H1 (cell line): ENCODE data around the gene KLHL40.

Experiments
- CEBPB ChIP-seq: IDR thresholded peaks from 2 replicates; pipeline ENCODE4 v1.6.1; 2012; ENCODE audit warnings: low read depth, low read length
- CTCF ChIP-seq, 3 experiments: IDR thresholded peaks; 1 replicate in 2 of 3; 2 replicates in 1 of 3; pipeline versions ENCODE4 v1.5.1 to v1.6.1; 2011; ENCODE audit warnings: low read length in 3 of 3, mild to moderate bottlenecking in 3 of 3, inconsistent platforms in 2 of 3, low read depth in 1 of 3, moderate library complexity in 1 of 3; ENCODE audit not compliant: insufficient read depth in 1 of 3; ENCODE audit errors: control extremely low read depth in 1 of 3
- GABPA ChIP-seq: IDR thresholded peaks from 2 replicates; pipeline ENCODE4 v1.6.1; 2011; ENCODE audit warnings: mild to moderate bottlenecking, low read length, moderate library complexity, borderline replicate concordance; ENCODE audit not compliant: insufficient read depth
- HDAC2 ChIP-seq, 2 experiments: fragments of 300-600 bp in 1 of 2; sonication (generic) in 1 of 2; IDR thresholded peaks; 2 replicates each; pipeline ENCODE4 v1.6.1; 2011 to 2012; ENCODE audit warnings: low read depth in 2 of 2, low read length in 2 of 2, mild to moderate bottlenecking in 2 of 2, moderate library complexity in 2 of 2, borderline replicate concordance in 1 of 2, inconsistent platforms in 1 of 2
- JUND ChIP-seq: IDR thresholded peaks from 2 replicates; pipeline ENCODE4 v1.6.1; 2011; ENCODE audit warnings: mild to moderate bottlenecking, improper control_type of control experiment, low read length
- KDM1A ChIP-seq: fragments of 200-600, 300-600 bp; sonication (generic); IDR thresholded peaks from 2 replicates; pipeline ENCODE4 v1.7.1; 2016; ENCODE audit warnings: mild to moderate bottlenecking, low read length, borderline replicate concordance
- MAX ChIP-seq: IDR thresholded peaks from 2 replicates; pipeline ENCODE4 v1.6.1; 2012; ENCODE audit warnings: inconsistent platforms
- POLR2A ChIP-seq, 2 experiments: IDR thresholded peaks; 1 replicate in 1 of 2; 2 replicates in 1 of 2; pipeline ENCODE4 v1.6.1; 2011; ENCODE audit warnings: low read depth in 2 of 2, low read length in 2 of 2, mild to moderate bottlenecking in 2 of 2; ENCODE audit errors: control extremely low read depth in 1 of 2
- SUZ12 ChIP-seq: fragments of 200-600 bp; sonication (generic); IDR thresholded peaks from 2 replicates; pipeline ENCODE4 v1.6.1; 2012; ENCODE audit warnings: mild to moderate bottlenecking, inconsistent platforms, low read length, moderate library complexity, mixed read lengths

- TF ChIP-seq CTCF (IDR thresholded peaks at IDR 0.05; ENCODE audit: control extremely low read depth in 1 of 3, insufficient read depth in 1 of 3, low read depth in 1 of 3, low read length in 3 of 3) (no peak), JUND (no peak), SUZ12 (no peak), POLR2A (IDR thresholded peaks at IDR 0.05; ENCODE audit: control extremely low read depth in 1 of 2, low read depth in 2 of 2, low read length in 2 of 2) (no peak), HDAC2 (IDR thresholded peaks at IDR 0.05; ENCODE audit: borderline replicate concordance in 1 of 2, low read depth in 2 of 2, low read length in 2 of 2) (no peak), GABPA (no peak), KDM1A (no peak), CEBPB (no peak), MAX (no peak)
Observed at GRCh38 chr3:42699511-42699971, 14.2 kb downstream of the KLHL40 start.
